Measurements from ENCODE around the gene TRAFD1. TPM values are rescaled to one million over a fixed set of nuclear protein-coding genes. Genes with fewer than 3 reads are reported as not detected.

Gene TRAFD1
- total and polyA plus RNA-seq, 2 of the 8 experiments (the other 6 are each of a cell fraction or from before 2014, with no cell fraction given) = 18.1 to 33.1 TPM

GRCh38 chr12:112115259-112116045 lies 9.9 kb upstream of the TRAFD1 start:
- H3K79me2 ChIP-seq (ENCODE audit: control insufficient read depth in 1 of 2, insufficient read depth in 2 of 2, low read length in 2 of 2) = no peaks in the 10 kb centered on the region
- no peak overlapping the region for H3K56ac ChIP-seq (replicated peaks; ENCODE audit: insufficient read length, low read depth, low read length)
- FAIRE-seq (no peak), DNase-seq (ENCODE audit: low read depth in 1 of 2, low spot score in 2 of 2) (no peak)
- no peak overlapping the region for H3K4ac ChIP-seq (replicated peaks; ENCODE audit: insufficient read length, low read depth, low read length)
- H4K5ac ChIP-seq (ENCODE audit: insufficient read length, low read depth, low read length) = no peak overlapping the region
- H4K91ac ChIP-seq (replicated peaks; ENCODE audit: insufficient read length, low read length) = no peak overlapping the region
- H2BK20ac ChIP-seq (ENCODE audit: low read length) = no peak overlapping the region
- H2BK5ac ChIP-seq (ENCODE audit: low read depth, low read length) = no peak overlapping the region
- 92% methylated on average over 6 of the region's 6 CpGs; no CpG with 5 or more reads in 1 of the 2 experiments for WGBS, 2 experiments (ENCODE audit: extremely low coverage in 1 of 2, insufficient coverage in 1 of 2, insufficient read length in 1 of 2, insufficient replicate concordance in 2 of 2, low coverage in 1 of 2, low lambda C conversion rate in 2 of 2, missing lambda C conversion rate in 1 of 2)
- no peaks in the 10 kb centered on the region for H3K79me1 ChIP-seq (ENCODE audit: low read depth, low read length)
- 0 out of 2 replicates have a peak overlapping the region, but pooled peaks have one; percentile 25 for H2AK5ac ChIP-seq (ENCODE audit: low read depth, low read length)
- H3K18ac ChIP-seq (ENCODE audit: extremely low read depth, low read length) = no peak overlapping the region
- no peak overlapping the region for H2BK12ac ChIP-seq (ENCODE audit: low read depth, low read length)
- H3K4me3 ChIP-seq (ENCODE audit: extremely low read depth in 1 of 4, insufficient read depth in 2 of 4, low read depth in 3 of 4, low read length in 4 of 4) = no peak overlapping the region
- H3K14ac ChIP-seq (ENCODE audit: insufficient read length) = no peak overlapping the region
- no peak overlapping the region for H3K27ac ChIP-seq (ENCODE audit: low read depth, low read length)
- H3K9ac ChIP-seq (replicated peaks in 1 of 4; ENCODE audit: extremely low read depth in 1 of 4, low read depth in 3 of 4, low read length in 3 of 4) = no peak overlapping the region
- no peak overlapping the region for H2AFZ ChIP-seq (ENCODE audit: low read length)
- no peaks in the 10 kb centered on the region for H3K23me2 ChIP-seq (ENCODE audit: low read depth, low read length)
- H4K8ac ChIP-seq (ENCODE audit: extremely low read depth, insufficient read depth, low read length) = no peak overlapping the region
- CTCF ChIA-PET (ENCODE audit: partially characterized antibody) = interaction anchor here (1.0 kb wide), 1 partner anchor 9 kb away, joined by 3 read pairs; no protein-coding TSS in a partner anchor
- no peak overlapping the region for H3K23ac ChIP-seq (ENCODE audit: insufficient read length)
- no peak overlapping the region for H2BK120ac ChIP-seq (replicated peaks; ENCODE audit: low read depth, low read length)
- H4K20me1 ChIP-seq (replicated peaks in 1 of 2; ENCODE audit: control insufficient read depth in 1 of 2, insufficient read depth in 2 of 2, low read length in 2 of 2) = no peaks in the 10 kb centered on the region
- H3K9me3 ChIP-seq (ENCODE audit: insufficient read depth in 2 of 2, low read depth in 1 of 2, low read length in 1 of 2) = no peaks in the 10 kb centered on the region
- H2BK15ac ChIP-seq (ENCODE audit: low read length) = no peak overlapping the region
- no peaks in the 10 kb centered on the region for H3K27me3 ChIP-seq (replicated peaks in 1 of 4; ENCODE audit: control insufficient read depth in 3 of 4, extremely low read depth in 1 of 4, insufficient read depth in 3 of 4, low read length in 3 of 4)
- TF ChIP-seq POU5F1 (IDR thresholded peaks at IDR 0.05; ENCODE audit: low read depth, low read length) (no peak), TEAD4 (IDR thresholded peaks at IDR 0.05; ENCODE audit: low read depth, low read length) (no peak), EZH2 (IDR thresholded peaks at IDR 0.05; ENCODE audit: low read depth, low read length, severe bottlenecking) (no peak), YY1 (IDR thresholded peaks at IDR 0.05; ENCODE audit: low read depth, low read length) (no peak), RXRA (IDR thresholded peaks at IDR 0.05; ENCODE audit: insufficient read depth, low read depth, low read length) (no peak), BACH1 (IDR thresholded peaks at IDR 0.05; ENCODE audit: low read length) (no peak)
- H3K4me1 ChIP-seq (replicated peaks in 1 of 4; ENCODE audit: control insufficient read depth in 3 of 4, insufficient read depth in 4 of 4, low read length in 3 of 4) = peaks cover 9 to 15% (median 12%) of the 10 kb centered on the region in 4 experiments; a peak in 6 of 7 replicates
- H3K36me3 ChIP-seq (ENCODE audit: control insufficient read depth in 2 of 4, insufficient read depth in 4 of 4, low read length in 3 of 4) = no peaks in the 10 kb centered on the region
- H3K4me2 ChIP-seq (ENCODE audit: insufficient read depth in 1 of 2, low read depth in 2 of 2, low read length in 2 of 2) = no peak overlapping the region
- POLR2A ChIA-PET (ENCODE audit: partially characterized antibody) = interaction anchor here (0.9 to 1.6 kb wide), 2 partner anchors 13 to 39 kb away, joined by 3 to 4 read pairs; no protein-coding TSS in a partner anchor

Measured in H1 (cell line).